ENCODE measurements around the gene C1QTNF6. TPM values are rescaled to one million over a fixed set of nuclear protein-coding genes. Genes with fewer than 3 reads are reported as not detected.

The C1QTNF6 gene
- total and polyA plus RNA-seq, 2 experiments from 2014 or later: 1.7 to 2.3 TPM

- Histone ChIP-seq H3K9me2 (ENCODE audit: insufficient read depth) (no peaks in the 10 kb centered on the region), H3K27me3 (ENCODE audit: insufficient read depth) (no peaks in the 10 kb centered on the region), H3F3A (replicated peaks; ENCODE audit: low read depth) (peaks cover 10% of the 10 kb centered on the region; the same call in 1 of the 2 replicates), H3K27ac (ENCODE audit: low read depth) (peak overlapping the region; percentile 90), H3K36me3 (ENCODE audit: insufficient read depth) (peaks cover 5% of the 10 kb centered on the region; the same call in 1 of the 2 replicates), H3K79me2 (replicated peaks; ENCODE audit: insufficient read depth) (no peaks in the 10 kb centered on the region), H4K20me1 (replicated peaks; ENCODE audit: insufficient read depth) (no peaks in the 10 kb centered on the region), H3K4me3 (peak overlapping the region; percentile 58; the same call in 1 of the 2 replicates), H3K4me2 (peak overlapping the region; percentile 85), H2AFZ (no peak overlapping the region), H3K4me1 (ENCODE audit: insufficient read depth) (peaks cover 33% of the 10 kb centered on the region)
- DNase-seq (ENCODE audit: low spot score) (peak; percentile 35), ATAC-seq (no peak)
- Mint-ChIP-seq H3K27me3 (ENCODE audit: insufficient read depth, low read depth, poor library complexity) (peaks cover 10% of the 10 kb centered on the region), H3K4me3 (peak overlapping the region; percentile 73), H3K27ac (peak overlapping the region; percentile 88), H3K4me1 (peaks cover 34% of the 10 kb centered on the region), H3K36me3 (ENCODE audit: low read depth) (peaks cover 30% of the 10 kb centered on the region), H3K9me3 (peaks cover 23% of the 10 kb centered on the region)
- TF ChIP-seq EZH2phosphoT487 (IDR thresholded peaks at IDR 0.05; ENCODE audit: unreplicated experiment): no peak
- TF ChIP-seq STAT1 (IDR thresholded peaks at IDR 0.05; ENCODE audit: unreplicated experiment): no peak
- no peak for TF ChIP-seq ETS1 (IDR thresholded peaks at IDR 0.05)
- TF ChIP-seq POLR2AphosphoS5 (IDR thresholded peaks at IDR 0.05; ENCODE audit: low read depth): no peak
- TF ChIP-seq ZNF114 (CRISPR knock-in tag; IDR thresholded peaks at IDR 0.05): no peak
- no peak for TF ChIP-seq REST (IDR thresholded peaks at IDR 0.05; ENCODE audit: unreplicated experiment)
- TF ChIP-seq CTCF (conservative IDR thresholded peaks at IDR 0.05; ENCODE audit: low read depth in 2 of 2): no peak
- TF ChIP-seq ZNF331 (CRISPR knock-in tag; IDR thresholded peaks at IDR 0.05; ENCODE audit: low read depth): no peak
- TF ChIP-seq NANOG (IDR thresholded peaks at IDR 0.05; ENCODE audit: borderline replicate concordance): no peak
- no peak for TF ChIP-seq CREB1 (CRISPR knock-in tag; IDR thresholded peaks at IDR 0.05; ENCODE audit: low read depth)
Observed at GRCh38 chr22:37188901-37189466, 937 bp upstream of the C1QTNF6 start.
